NOMO-1 (cell line): ENCODE data around the gene MBL2.

Experiments used
- DNase-seq, 2 experiments: peaks; one replicate each; lab custom pipeline; 2025; ENCODE audit not compliant: unreplicated experiment in 2 of 2; lab: John Stamatoyannopoulos, UW

MBL2 gene

DNA sequence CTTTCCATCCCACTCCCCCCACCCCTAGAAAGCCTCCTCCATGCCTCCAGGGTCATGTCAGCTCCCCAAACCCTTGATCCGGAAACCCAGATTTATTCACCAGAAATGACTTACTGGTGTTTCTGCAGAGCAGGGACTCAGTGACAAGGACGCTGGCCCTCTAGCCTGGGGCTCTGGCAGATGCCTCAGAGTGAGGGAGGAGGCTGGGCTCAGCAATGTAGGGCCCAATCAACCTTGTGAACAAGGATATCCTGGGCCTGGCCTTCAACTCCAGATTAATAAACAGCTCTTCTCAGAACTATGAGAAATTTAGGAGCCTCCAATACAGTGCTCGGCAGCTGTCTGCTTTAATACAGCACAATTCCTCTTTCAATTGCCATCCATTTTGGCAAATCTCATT is at the start of gene MBL2:
TSS of gene MBL2 (minus strand) at position 162 of the 400 bp plus-strand sequence. CDS start 1,149 bp downstream, outside the sequence.
- DNase-seq: no peak

DNA sequence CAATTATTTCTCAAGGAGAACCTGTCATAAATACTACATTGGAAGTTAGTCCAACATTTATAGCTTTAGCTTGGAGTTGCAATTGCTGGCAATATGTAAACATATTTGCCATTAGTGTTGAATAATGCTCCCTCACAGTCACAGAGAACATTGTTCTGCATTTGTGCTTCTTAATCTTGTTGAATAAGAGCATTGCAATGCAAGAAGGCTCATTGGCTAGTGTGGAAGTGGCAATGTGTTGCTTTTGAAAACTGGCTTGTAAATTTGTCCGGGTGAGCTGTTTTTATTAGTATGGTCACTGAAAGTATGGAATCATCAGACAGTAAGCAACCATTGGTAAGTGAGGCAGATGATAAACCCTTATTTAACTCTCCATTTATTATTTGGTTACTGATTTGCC is 47.7 kb upstream of the MBL2 start:
- no peak for DNase-seq

DNA sequence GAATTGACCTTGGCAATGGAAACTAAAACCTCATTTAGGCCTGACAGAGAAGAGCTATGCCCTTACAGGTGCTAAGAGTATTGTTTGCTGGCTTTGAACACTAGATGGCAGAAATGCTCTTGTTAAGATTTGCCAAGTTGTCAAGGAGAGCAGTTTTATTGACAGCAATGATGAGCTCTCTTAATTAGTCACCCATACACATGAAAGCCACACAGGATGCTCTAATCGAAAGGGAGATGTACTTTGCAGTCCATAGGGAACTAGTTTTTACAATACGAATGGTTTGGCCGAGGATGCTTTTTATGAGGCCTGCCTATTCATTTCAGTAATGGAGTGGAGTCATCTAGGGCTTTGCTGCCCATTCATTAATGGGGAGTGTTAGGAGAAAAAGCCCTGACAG is 45.4 kb upstream of the MBL2 start:
- peak in 1 of 2 experiments; percentile 27 for DNase-seq

DNA sequence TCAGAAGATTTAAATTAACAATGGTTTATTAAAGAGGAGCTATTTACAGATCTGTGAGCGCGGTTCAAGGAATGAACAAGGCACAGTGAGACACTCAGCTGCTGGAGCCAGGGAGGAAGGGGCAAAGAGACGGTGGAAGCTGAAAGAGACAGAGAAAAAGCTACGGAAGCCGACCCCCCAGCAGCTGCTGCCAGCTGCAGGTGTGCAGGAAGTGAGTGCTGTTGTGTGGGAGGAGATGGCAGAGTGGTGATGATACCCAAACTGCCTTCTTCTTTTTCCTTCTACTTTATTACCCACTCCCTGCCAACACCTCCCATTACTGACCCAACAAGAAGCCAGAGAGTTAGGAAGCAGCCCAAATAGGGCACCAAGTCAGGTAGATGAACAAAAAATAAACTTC is 41.9 kb upstream of the MBL2 start:
- DNase-seq: no peak

DNA sequence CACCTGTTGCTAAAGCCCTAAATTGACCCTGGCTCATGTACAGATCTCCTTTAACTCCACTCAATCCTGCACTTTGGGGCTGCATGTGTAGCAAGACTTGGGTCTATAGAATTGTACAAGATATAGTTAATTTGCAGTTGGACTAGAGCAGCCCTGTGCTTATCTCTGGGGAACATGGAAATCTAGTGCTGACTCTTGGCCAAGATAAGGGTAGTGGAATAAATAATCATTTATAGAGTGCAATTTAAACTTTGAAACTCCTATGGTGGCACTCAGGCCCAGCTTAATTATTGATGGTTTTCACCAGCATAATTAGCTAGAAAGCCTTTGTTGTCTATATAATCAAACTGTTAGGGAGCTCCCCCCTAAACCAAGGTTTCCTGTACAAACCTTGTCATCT is 39.2 kb upstream of the MBL2 start:
- DNase-seq: no peak

DNA sequence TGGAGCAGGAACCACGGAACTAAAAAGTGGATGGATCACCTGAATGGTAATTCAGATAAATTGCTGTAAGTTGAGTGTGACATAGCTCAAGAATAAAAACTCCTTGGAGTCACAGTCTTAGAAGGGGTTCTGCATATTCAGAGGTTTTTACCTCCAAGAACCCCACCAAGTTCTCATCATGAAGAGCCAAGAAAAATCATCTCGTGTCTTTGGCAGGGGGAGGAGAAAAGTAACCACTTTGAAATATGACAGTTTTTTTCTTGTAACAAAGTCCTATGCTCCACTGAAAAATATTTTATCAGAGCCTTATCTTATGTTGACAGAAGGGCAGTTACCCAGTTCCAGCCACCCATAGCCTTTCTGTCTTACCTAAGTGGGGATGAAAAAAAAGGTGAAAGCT is 38.2 kb upstream of the MBL2 start:
- DNase-seq: no peak

DNA sequence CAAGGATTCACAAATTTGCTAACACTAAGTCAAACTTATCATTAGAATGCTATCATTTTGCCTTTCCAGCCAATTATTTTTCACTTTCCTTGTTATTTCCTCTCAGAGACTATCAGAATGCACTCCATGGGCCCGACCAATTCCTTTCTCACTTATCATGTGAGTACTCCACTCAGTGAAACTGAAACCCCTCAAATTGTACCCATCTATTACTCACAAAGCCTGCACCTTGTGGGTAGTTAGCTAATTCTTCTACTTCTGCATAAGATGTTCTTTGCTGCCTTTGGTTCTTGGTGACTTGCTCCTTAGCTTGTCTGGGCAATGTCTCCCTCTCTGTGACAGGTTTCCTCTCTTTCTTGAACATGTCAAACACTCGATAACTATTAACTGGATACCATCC is 35.2 kb upstream of the MBL2 start:
- no peak for DNase-seq

DNA sequence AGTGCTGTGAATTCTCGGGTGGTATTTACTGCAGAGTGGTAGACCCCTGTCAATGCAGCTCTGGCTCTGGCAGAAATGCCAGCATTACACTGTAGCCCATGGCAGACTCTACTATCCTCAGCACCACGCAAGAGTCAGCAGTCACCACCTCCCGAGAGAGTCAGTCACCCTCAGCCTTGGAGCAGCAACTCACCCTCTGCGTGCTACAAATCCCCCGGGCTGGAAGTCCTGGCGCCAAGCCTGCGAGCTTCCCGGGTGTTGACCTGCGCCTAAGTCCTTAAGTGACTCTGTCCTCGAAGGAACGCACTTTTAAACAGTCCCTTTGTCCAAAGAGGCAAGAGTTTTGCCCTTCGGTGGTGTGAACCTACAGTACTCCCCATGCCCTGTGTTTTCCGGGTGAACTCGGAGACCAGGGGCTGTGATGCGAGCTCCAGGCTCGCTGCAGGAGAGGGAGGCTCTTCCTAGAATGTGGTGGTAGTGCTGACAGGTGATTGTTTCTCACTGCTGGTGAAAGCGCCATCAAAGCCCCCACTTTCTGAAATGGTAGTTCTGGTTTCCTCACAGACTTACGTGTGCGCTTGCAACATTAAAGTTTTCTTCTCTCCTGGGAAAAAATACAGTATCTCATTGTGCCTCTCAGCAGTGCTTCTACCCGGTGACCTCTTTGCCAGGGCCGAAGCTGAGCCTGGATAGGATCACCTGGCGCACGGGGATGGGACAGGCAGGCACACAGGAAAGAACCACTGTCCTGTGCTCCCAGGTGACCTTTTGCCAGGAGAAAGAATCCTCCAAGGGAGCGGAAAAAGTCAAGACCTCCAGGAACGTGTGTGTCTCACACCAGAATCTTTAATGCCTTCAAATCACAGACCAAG is 33.1 kb upstream of the MBL2 start:
- no peak for DNase-seq

DNA sequence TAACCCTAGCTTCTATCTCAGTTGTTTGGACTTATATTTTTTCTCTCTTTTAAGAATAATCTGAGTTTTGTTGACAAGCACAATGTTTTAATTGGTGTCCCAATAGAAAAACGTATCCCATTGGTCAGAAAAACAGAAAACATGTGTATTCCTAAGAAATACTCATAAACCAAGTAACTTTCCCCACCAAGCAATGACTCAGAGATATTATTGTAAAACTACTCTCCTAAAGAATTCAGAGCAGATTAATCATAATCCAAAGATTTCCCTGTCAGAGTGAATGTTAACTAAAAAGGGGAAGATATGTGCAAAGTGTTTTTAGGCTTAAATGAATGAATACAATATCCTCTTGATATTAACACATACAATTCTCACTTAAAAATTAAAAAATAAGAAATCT is 29.4 kb upstream of the MBL2 start:
- DNase-seq: no peak

DNA sequence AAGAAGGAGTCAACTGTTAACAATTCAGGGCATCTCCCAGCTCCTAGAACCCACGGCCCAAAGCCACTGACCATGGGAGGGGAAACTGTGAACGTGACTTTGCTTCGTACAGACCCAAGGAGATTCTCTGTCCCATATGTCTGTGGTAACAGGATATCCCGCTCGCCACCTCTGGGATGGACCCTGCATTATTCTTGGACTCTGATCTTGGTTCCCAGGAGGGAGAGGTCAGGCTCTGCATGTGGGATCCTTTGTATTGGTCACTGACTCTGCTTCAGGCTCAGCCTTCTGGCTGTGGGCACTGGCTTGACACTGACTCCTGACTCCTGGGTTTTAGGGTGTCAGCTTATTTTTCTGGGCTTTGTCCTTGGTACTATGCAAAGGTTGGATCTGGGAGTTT is 13.5 kb upstream of the MBL2 start:
- no peak for DNase-seq

DNA sequence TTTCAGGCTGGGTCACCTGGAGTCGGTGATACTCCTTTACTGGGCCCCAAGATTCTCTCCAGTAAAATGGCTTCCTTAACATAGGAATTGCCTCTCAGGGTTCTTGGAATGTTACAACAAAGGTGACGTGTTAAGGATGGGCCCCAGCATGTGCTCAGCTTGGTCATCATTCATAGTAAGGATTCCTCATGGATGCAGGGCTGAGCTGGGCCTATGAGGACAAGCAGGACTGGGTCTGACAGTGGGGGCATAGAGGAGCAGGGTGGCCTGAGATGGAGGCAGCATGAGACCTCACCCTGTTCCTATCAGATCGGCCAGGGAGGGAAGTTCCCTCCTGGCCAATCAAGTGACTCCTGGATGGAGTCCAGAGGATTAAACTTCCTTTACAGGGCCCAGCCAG is 12.8 kb upstream of the MBL2 start:
- no peak for DNase-seq

DNA sequence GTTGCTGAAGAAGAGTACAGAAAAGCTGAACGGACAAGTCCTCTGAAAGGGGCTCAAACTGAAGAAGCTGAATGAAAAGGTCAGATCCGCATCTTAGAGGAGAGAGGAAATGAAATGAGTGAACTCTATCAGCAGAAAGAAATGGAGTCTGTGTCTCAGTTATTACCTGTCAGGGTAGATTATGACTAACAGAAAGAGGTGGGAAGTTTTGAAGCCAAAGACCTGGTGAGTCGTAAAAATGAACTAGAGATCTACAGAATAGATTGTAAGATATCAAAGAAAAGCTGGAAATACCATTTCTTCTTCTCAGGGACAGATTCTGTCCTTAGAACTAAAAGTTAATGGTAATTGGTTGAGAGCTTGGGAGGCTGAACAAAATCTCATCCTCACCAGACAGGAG is 11.1 kb upstream of the MBL2 start:
- no peak for DNase-seq

DNA sequence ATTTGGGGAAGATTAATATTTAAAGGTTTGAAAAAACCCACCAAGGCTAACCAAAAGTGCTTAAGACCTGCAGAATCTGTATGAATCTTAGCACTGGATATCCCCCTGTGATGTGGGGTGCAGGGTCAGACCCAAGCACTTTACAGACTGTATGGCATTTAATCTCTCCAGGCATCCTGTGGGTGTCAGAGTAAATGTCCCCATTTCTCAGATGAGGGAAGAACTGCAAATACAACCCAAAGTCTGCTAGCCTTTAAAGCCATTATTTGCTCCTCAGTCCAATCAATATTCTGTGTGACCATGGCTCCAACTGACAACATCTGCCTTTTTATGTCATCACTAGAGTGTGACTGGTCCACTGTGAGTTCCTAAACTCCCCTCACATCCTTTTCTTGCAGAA is 10.0 kb upstream of the MBL2 start:
- no peak for DNase-seq

DNA sequence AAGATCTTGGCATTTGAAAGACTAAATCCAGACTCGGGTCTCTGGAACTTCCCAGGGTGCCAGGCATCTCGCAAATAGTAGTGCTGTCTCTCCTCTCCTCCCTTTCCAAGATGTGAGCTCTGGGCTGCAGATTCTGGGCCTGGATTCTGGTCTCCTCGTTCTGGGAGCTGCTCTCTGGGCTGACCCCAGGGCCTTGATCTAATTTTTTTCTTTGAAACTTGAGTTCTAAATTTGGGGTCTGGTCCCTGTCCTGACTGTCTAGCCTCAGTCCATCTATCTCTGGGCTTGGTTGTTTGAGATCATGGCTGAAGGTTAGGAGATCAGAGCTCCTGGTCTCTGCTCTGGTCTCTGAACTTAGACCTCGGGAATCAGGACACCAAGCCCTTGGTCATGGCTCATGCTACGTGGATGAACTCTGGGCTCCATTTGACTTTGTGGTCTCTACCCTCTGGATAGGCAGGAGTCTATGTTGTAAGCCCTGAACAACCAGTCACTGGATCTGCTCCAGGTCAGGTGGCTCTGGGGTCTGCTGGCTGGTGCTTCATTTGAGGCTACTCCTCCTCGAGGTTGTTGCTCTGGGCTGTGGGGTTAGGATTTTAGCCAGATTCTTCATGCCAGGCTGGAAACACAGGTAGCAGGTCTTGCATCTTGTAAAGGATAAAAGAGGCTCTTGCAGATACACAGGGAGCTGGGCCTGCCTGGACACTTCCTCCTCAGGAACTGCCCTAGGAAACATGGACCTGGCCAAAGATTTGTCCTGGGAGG is 8.0 kb upstream of the MBL2 start:
- no peak for DNase-seq

DNA sequence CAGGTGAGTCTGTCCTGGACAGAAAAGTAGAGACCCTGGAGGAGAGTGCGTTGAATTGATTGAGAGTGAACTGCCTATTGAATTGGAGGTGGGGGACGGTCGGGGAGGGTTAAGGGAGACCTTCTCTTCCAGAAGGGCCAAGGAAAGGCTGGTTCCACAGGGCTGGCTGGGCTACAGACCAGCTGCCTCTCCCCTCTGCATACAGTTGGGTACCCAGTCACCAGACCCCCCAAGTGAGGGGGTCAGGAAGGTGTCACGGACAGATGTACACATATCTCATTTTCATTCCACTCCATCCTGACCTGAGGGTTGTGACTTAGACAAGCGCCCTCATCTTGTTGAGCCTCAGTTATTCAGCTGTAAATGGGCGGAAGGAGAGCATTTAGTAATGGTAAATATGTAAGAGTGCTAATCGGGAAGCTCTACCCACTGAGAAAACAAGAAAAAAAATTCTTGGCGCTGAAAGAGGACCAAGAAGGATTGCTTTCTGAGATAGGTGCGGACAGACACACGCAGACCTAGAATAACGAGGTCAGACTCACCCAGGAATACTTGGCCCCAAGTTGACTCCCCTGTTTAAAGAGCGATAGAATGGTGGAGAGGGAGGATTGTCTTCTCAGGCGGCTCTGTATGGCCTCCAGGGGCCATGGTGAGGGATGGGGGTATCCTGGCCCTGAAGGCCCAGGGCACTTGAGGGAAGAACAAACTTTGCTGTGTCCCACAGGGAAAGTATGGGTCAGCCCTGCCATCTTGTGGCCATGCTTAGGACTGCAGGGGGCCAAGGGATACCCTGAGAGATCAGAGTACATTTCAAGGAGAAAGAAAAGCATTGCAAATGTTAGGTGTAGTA is 7.2 kb upstream of the MBL2 start:
- peak; percentile 40 to 52 for DNase-seq

DNA sequence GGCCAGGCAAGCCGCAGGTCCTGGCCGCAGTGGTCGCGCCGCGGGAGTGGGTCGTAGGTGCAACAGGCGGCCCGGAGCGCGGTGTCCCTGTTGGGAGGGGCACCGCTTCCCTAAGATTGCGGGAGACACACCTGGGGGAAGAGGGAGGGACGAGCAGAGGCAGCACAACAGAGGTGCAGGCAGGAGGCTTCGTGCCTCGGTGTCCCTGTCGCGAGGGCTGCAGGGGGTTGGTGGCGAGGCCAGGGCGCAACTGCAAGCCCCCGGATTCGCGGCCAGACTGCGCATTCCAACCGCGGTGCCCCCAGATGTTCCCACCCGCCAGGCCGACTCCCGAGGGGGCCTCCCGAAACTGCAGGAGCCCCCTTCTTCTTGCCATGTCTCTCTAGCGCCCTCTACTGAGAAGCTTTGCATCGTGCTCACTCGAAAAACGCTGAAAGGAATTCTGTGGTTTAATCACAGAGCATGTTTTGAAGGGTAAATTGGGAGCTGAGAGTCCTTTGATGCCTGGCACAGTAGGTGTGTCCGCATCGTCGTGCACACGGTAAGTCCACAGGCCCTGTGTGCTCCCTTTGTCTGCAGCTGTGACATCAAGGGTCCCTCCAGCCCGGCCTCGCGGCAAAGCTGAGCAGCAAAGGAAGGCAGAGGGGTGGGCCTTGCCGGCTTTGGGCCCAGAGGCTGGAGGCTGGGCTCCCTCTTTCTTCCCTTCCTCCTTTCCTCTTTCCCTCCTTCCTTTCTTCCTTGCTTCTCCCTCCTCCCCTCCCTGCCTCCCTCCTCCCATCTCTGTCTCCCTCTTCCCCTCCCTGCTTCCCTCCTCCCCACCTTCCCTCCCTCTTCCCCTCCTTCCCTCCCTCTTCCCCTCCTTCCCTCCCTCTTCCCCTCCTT is 6.2 kb upstream of the MBL2 start:
- no peak for DNase-seq

DNA sequence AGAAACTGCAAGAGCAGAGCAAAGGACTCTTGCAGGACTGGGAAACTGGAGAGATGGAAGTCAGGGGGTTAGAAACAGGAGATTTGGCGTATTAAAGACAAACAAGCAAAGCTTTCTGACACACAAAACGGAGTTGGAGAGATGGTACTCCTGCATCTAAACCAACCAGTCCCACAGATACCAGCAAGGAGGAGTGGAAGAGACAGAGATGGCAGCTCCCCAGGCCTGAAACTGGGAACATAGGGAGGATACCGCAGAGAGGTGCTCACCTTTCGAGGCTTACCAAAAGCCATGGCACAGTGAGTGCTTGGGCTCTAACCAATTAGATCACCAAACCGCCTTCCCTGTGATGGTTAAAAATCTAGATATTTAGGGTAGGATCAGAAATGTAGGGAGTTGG is 4.8 kb upstream of the MBL2 start:
- DNase-seq: no peak

DNA sequence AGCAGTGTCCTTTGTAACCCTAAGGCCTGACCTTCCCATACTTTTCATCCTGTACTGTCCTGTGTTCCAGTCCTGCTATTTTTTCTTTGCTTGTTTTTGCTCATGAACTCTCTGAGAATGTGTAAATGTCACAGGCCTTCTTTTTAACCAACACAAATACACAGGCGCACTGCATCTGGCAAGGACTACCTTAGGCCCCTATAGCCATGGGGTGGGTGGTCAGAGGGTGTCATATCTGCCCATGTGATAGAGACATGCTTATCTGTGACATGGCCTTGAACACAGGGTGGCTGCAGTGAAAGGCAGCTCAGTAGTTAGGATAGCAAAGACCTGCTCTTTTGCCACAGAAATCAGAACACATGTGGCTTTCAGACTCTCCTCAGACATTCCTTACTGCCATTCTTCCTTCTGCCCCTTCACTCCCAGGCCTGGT is 3.9 kb upstream of the MBL2 start:
- no peak for DNase-seq

DNA sequence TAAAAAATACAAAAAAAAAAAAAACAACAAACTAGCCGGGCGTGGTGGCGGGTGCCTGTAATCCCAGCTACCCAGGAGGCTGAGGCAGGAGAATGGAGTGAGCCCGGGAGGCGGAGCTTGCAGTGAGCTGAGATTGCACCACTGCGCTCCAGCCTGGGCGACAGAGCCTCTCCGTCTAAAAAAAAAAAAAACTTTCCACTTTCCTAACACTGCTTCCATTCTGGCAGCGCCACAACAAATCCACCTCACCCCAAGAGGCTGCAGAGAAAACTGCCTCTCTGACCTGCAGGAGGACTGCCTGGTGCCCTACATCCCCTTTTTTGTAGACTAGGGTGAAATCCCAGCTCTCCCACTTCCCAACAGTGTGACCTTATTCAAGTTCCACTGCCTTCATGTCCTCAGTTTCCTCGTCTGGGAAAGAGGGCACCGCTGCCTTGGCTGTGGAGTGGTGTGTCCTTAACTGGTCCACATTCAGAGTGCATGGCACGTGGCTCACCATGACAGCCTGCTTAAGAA is 2.6 kb upstream of the MBL2 start:
- DNase-seq: no peak

DNA sequence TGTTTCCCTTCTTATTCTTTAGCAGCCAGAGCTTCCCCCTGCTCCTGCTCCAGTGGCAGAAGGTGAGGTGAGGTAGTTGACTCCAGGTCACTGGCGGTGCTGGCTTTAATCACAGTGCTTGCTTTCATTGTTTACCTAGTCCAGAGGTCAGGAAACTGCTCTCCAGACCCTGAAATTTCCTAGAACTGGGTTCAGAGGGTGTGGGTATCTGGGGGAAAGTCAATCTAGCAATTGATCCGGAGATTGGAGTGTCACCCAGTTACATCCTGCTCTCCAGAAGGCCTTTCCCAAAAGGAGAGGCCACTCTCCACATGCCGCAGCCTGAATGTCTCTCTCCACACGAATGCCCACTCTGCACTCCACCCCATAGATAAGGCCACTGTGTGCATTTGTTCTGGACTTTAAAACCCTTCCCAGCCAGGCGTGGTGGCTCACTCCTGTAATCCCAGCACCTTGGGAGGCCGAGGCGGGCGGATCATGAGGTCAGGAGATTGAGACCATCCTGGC is 2.1 kb upstream of the MBL2 start:
- DNase-seq: no peak
